Natural killer cell treated with Interleukin-12 subunit alpha and Interleukin-12 subunit beta and Interleukin-15 and Interleukin-18, amount 100 ng/mL, for 72 hours (primary cell): ENCODE data around the gene ALX4. TPM values are rescaled to one million over a fixed set of nuclear protein-coding genes. Genes with fewer than 3 reads are reported as not detected.
A peak's percentile ranks its signal among the peaks of the same experiment; 100 is the strongest.

ENCODE experiments used
- ATAC-seq, 2 donors: fragments of 150-1000 bp; cut with Tn5 transposase in 1 of 2; sonication (Bioruptor Pico), chemical (Tn5 transposase) in 1 of 2; 2 replicates each; pipeline ENCODE4 v1.10.0; 2021
- DNase-seq: peaks from one replicate; pipeline ENCODE4 v3.0.0; 2022; ENCODE audit warnings: low spot score
- H3K27ac Mint-ChIP-seq, 2 donors: 1 replicate in 1 of 2; 2 replicates in 1 of 2; pipeline ENCODE4 v1.8.0; 2022; ENCODE audit warnings: mixed read lengths in 2 of 2, mild to moderate bottlenecking in 1 of 2, moderate library complexity in 1 of 2
- H3K27me3 Mint-ChIP-seq, 2 donors: 1 replicate in 1 of 2; 2 replicates in 1 of 2; pipeline ENCODE4 v1.8.0; 2022; ENCODE audit warnings: mixed read lengths in 2 of 2
- H3K36me3 Mint-ChIP-seq: one replicate; pipeline ENCODE4 v1.8.0; 2022; ENCODE audit warnings: mixed read lengths
- H3K4me1 Mint-ChIP-seq, 2 donors: 1 replicate in 1 of 2; 2 replicates in 1 of 2; pipeline ENCODE4 v1.8.0; 2022; ENCODE audit warnings: low read depth in 2 of 2, mixed read lengths in 2 of 2, mild to moderate bottlenecking in 1 of 2
- H3K4me3 Mint-ChIP-seq: one replicate; pipeline ENCODE4 v1.8.0; 2022; ENCODE audit warnings: mixed read lengths
- H3K9me3 Mint-ChIP-seq: 2 replicates; pipeline ENCODE4 v1.8.0; 2022; ENCODE audit warnings: mixed read lengths
- total RNA-seq, 2 donors: library from RNA; stranded (reverse); gene quantifications; one replicate each; pipeline ENCODE4 v1.2.3, GENCODE V29; 2022

ALX4 gene
- total RNA-seq, 2 donors from 2014 or later: not detected

- H3K27ac Mint-ChIP-seq: no peak overlapping the region
- no peaks in the 10 kb centered on the region for H3K36me3 Mint-ChIP-seq
- peaks cover 68 to 69% of the 10 kb centered on the region in 2 donors for H3K27me3 Mint-ChIP-seq
- peaks cover 0 to 5% of the 10 kb centered on the region in 2 donors for H3K4me1 Mint-ChIP-seq
- ATAC-seq: no peak
- H3K4me3 Mint-ChIP-seq: no peak overlapping the region
- no peak for DNase-seq
- H3K9me3 Mint-ChIP-seq: no peaks in the 10 kb centered on the region
These were observed 8.4 kb upstream of the ALX4 start for GRCh38 chr11:44318369-44318768.

- Mint-ChIP-seq H3K4me3 (peak overlapping the region; percentile 60), H3K27ac (no peak overlapping the region), H3K27me3 (peaks cover 68 to 71% of the 10 kb centered on the region in 2 donors), H3K4me1 (peaks cover 0 to 5% of the 10 kb centered on the region in 2 donors), H3K36me3 (no peaks in the 10 kb centered on the region), H3K9me3 (no peaks in the 10 kb centered on the region)
- ATAC-seq: no peak
- no peak for DNase-seq
These were observed 6.8 kb upstream of the ALX4 start for GRCh38 chr11:44316659-44317240.

GRCh38 chr11:44315947-44316658 is 6.2 kb upstream of the ALX4 start:
- DNase-seq (no peak), ATAC-seq (no peak)
- peak overlapping the region; percentile 60 for H3K4me3 Mint-ChIP-seq
- H3K27ac Mint-ChIP-seq: no peak overlapping the region
- peaks cover 0 to 5% of the 10 kb centered on the region in 2 donors for H3K4me1 Mint-ChIP-seq
- H3K36me3 Mint-ChIP-seq: no peaks in the 10 kb centered on the region
- H3K27me3 Mint-ChIP-seq: peaks cover 68 to 71% of the 10 kb centered on the region in 2 donors
- no peaks in the 10 kb centered on the region for H3K9me3 Mint-ChIP-seq

- Mint-ChIP-seq H3K27me3 (peaks cover 65 to 66% of the 10 kb centered on the region in 2 donors), H3K4me1 (peaks cover 0 to 5% of the 10 kb centered on the region in 2 donors), H3K27ac (no peak overlapping the region), H3K36me3 (no peaks in the 10 kb centered on the region), H3K9me3 (no peaks in the 10 kb centered on the region), H3K4me3 (no peak overlapping the region)
- no peak for DNase-seq
- no peak for ATAC-seq
These were observed 4.8 kb upstream of the ALX4 start for GRCh38 chr11:44314733-44315132.

GRCh38 chr11:44313761-44314489 is 4.0 kb upstream of the ALX4 start:
- peaks cover 58 to 65% of the 10 kb centered on the region in 2 donors for H3K27me3 Mint-ChIP-seq
- DNase-seq (no peak), ATAC-seq (no peak)
- no peak overlapping the region for H3K4me3 Mint-ChIP-seq
- no peaks in the 10 kb centered on the region for H3K36me3 Mint-ChIP-seq
- no peak overlapping the region for H3K27ac Mint-ChIP-seq
- peaks cover 0 to 5% of the 10 kb centered on the region in 2 donors for H3K4me1 Mint-ChIP-seq
- H3K9me3 Mint-ChIP-seq: no peaks in the 10 kb centered on the region

- Mint-ChIP-seq H3K27ac (no peak overlapping the region), H3K4me1 (peaks cover 0 to 5% of the 10 kb centered on the region in 2 donors), H3K9me3 (no peaks in the 10 kb centered on the region), H3K4me3 (no peak overlapping the region), H3K36me3 (no peaks in the 10 kb centered on the region), H3K27me3 (peaks cover 56 to 70% of the 10 kb centered on the region in 2 donors)
- ATAC-seq (no peak), DNase-seq (no peak)
These were observed 2.9 kb upstream of the ALX4 start for GRCh38 chr11:44312876-44313275.

- peaks cover 62 to 73% of the 10 kb centered on the region in 2 donors for H3K27me3 Mint-ChIP-seq
- no peak overlapping the region for H3K27ac Mint-ChIP-seq
- no peaks in the 10 kb centered on the region for H3K36me3 Mint-ChIP-seq
- no peaks in the 10 kb centered on the region for H3K9me3 Mint-ChIP-seq
- no peak for DNase-seq
- ATAC-seq: no peak
- H3K4me3 Mint-ChIP-seq: no peak overlapping the region
- peaks cover 0 to 3% of the 10 kb centered on the region in 2 donors for H3K4me1 Mint-ChIP-seq
These were observed 1.7 kb upstream of the ALX4 start for GRCh38 chr11:44311339-44312261.

- DNase-seq (no peak), ATAC-seq (no peak)
- no peak overlapping the region for H3K4me3 Mint-ChIP-seq
- no peaks in the 10 kb centered on the region for H3K36me3 Mint-ChIP-seq
- H3K4me1 Mint-ChIP-seq: peaks cover 4 to 13% of the 10 kb centered on the region in 2 donors
- H3K9me3 Mint-ChIP-seq: no peaks in the 10 kb centered on the region
- H3K27me3 Mint-ChIP-seq: peaks cover 67 to 79% of the 10 kb centered on the region in 2 donors
- H3K27ac Mint-ChIP-seq: no peak overlapping the region
These were observed 729 bp upstream of the ALX4 start for GRCh38 chr11:44310463-44311272.

- no peak for ATAC-seq
- Mint-ChIP-seq H3K4me3 (no peak overlapping the region), H3K27ac (no peak overlapping the region), H3K4me1 (peaks cover 9 to 17% of the 10 kb centered on the region in 2 donors), H3K36me3 (no peaks in the 10 kb centered on the region), H3K27me3 (peaks cover 67 to 79% of the 10 kb centered on the region in 2 donors), H3K9me3 (no peaks in the 10 kb centered on the region)
- DNase-seq: no peak
These were observed 195 bp upstream of the ALX4 start for GRCh38 chr11:44310206-44310462.

- H3K27me3 Mint-ChIP-seq: peaks cover 63 to 74% of the 10 kb centered on the region in 2 donors
- no peaks in the 10 kb centered on the region for H3K9me3 Mint-ChIP-seq
- ATAC-seq (no peak), DNase-seq (no peak)
- no peaks in the 10 kb centered on the region for H3K36me3 Mint-ChIP-seq
- no peak overlapping the region for H3K4me3 Mint-ChIP-seq
- peaks cover 14 to 17% of the 10 kb centered on the region in 2 donors for H3K4me1 Mint-ChIP-seq
- H3K27ac Mint-ChIP-seq: no peak overlapping the region
These were observed 939 bp downstream of the ALX4 start for GRCh38 chr11:44308923-44309477.

- Mint-ChIP-seq H3K27ac (no peak overlapping the region), H3K4me1 (peaks cover 14 to 17% of the 10 kb centered on the region in 2 donors), H3K9me3 (no peaks in the 10 kb centered on the region), H3K4me3 (no peak overlapping the region), H3K36me3 (no peaks in the 10 kb centered on the region), H3K27me3 (peaks cover 62 to 72% of the 10 kb centered on the region in 2 donors)
- DNase-seq (no peak), ATAC-seq (no peak)
These were observed 1.6 kb downstream of the ALX4 start for GRCh38 chr11:44308256-44308922.

- peaks cover 64 to 73% of the 10 kb centered on the region in 2 donors for H3K27me3 Mint-ChIP-seq
- peaks cover 14 to 17% of the 10 kb centered on the region in 2 donors for H3K4me1 Mint-ChIP-seq
- no peak overlapping the region for H3K27ac Mint-ChIP-seq
- DNase-seq: no peak
- ATAC-seq: no peak
- no peak overlapping the region for H3K4me3 Mint-ChIP-seq
- no peaks in the 10 kb centered on the region for H3K9me3 Mint-ChIP-seq
- no peaks in the 10 kb centered on the region for H3K36me3 Mint-ChIP-seq
These were observed 2.4 kb downstream of the ALX4 start for GRCh38 chr11:44307340-44308099.
